Ishikawa (cell line): ENCODE measurements around the gene ARHGEF11.

Experiments used
- CEBPB ChIP-seq: IDR thresholded peaks from 2 replicates; pipeline ENCODE4 v1.6.1; 2012
- CREB1 ChIP-seq: IDR thresholded peaks from 2 replicates; pipeline ENCODE4 v1.6.1; 2012; ENCODE audit warnings: low read depth
- EGR1 ChIP-seq: IDR thresholded peaks from 2 replicates; pipeline ENCODE4 v1.6.1; 2012
- EP300 ChIP-seq: IDR thresholded peaks from 2 replicates; pipeline ENCODE4 v1.6.1; 2012; ENCODE audit warnings: borderline replicate concordance
- FOXM1 ChIP-seq: IDR thresholded peaks from 2 replicates; pipeline ENCODE4 v1.6.1; 2012; ENCODE audit warnings: low read depth, borderline replicate concordance
- MAX ChIP-seq: IDR thresholded peaks from 2 replicates; pipeline ENCODE4 v1.6.1; 2012
- NFIC ChIP-seq: IDR thresholded peaks from 2 replicates; pipeline ENCODE4 v1.6.1; 2012
- RAD21 ChIP-seq: IDR thresholded peaks from 2 replicates; pipeline ENCODE4 v1.6.1; 2012; ENCODE audit warnings: low read depth
- TAF1 ChIP-seq: IDR thresholded peaks from 2 replicates; pipeline ENCODE4 v1.6.1; 2012; ENCODE audit warnings: low read depth, mild to moderate bottlenecking
- TCF12 ChIP-seq: IDR thresholded peaks from 2 replicates; pipeline ENCODE4 v1.6.1; 2012; ENCODE audit warnings: low read depth
- TEAD4 ChIP-seq: IDR thresholded peaks from 2 replicates; pipeline ENCODE4 v1.6.1; 2012
- YY1 ChIP-seq: IDR thresholded peaks from 2 replicates; pipeline ENCODE4 v1.6.1; 2012; ENCODE audit warnings: low read depth
- ZBTB7A ChIP-seq: IDR thresholded peaks from 2 replicates; pipeline ENCODE4 v1.6.1; 2012; ENCODE audit warnings: low read depth
- TF ChIP-seq, protein P1 (sequence below): IDR thresholded peaks from 2 replicates; pipeline ENCODE4 v1.6.1; 2012
- TF ChIP-seq, protein P2 (sequence below): IDR thresholded peaks from 2 replicates; pipeline ENCODE4 v1.6.1; 2012; ENCODE audit warnings: low read depth, mild to moderate bottlenecking

Gene ARHGEF11

DNA sequence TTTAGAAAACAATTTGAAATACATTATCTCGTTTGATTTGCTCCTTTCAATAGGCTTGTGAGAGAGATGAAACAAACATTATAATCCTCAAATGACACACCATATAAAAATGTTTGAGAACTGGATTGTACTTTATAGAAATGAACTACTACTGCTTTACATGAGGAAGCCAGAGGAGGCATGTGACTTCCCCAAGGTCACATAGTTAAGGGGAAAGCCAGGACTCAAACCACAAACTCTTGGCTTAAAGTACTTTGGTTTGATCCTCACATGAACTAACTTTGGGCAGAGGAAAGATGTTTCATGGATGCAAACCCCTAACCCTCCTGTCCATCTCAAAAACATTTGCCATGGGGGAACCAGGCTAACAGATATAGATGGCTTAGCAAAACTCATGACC, 4.7 kb downstream of the ARHGEF11 start:
- no peak for TF ChIP-seq CREB1
- TF ChIP-seq TCF12, result no peak
- no peak for TF ChIP-seq CEBPB
- no peak for TF ChIP-seq EP300
- no peak for TF ChIP-seq RAD21
- TF ChIP-seq ZBTB7A, result no peak
- TF ChIP-seq, protein P1, sequence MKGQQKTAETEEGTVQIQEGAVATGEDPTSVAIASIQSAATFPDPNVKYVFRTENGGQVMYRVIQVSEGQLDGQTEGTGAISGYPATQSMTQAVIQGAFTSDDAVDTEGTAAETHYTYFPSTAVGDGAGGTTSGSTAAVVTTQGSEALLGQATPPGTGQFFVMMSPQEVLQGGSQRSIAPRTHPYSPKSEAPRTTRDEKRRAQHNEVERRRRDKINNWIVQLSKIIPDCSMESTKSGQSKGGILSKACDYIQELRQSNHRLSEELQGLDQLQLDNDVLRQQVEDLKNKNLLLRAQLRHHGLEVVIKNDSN, result no peak
- TF ChIP-seq, protein P2, sequence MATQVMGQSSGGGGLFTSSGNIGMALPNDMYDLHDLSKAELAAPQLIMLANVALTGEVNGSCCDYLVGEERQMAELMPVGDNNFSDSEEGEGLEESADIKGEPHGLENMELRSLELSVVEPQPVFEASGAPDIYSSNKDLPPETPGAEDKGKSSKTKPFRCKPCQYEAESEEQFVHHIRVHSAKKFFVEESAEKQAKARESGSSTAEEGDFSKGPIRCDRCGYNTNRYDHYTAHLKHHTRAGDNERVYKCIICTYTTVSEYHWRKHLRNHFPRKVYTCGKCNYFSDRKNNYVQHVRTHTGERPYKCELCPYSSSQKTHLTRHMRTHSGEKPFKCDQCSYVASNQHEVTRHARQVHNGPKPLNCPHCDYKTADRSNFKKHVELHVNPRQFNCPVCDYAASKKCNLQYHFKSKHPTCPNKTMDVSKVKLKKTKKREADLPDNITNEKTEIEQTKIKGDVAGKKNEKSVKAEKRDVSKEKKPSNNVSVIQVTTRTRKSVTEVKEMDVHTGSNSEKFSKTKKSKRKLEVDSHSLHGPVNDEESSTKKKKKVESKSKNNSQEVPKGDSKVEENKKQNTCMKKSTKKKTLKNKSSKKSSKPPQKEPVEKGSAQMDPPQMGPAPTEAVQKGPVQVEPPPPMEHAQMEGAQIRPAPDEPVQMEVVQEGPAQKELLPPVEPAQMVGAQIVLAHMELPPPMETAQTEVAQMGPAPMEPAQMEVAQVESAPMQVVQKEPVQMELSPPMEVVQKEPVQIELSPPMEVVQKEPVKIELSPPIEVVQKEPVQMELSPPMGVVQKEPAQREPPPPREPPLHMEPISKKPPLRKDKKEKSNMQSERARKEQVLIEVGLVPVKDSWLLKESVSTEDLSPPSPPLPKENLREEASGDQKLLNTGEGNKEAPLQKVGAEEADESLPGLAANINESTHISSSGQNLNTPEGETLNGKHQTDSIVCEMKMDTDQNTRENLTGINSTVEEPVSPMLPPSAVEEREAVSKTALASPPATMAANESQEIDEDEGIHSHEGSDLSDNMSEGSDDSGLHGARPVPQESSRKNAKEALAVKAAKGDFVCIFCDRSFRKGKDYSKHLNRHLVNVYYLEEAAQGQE, result no peak

GRCh38 chr1:157035121-157035520, 10.4 kb downstream of the ARHGEF11 start:
- TF ChIP-seq EP300 (no peak), FOXM1 (no peak), CEBPB (no peak), TCF12 (no peak), CREB1 (no peak), ZBTB7A (no peak), EGR1 (no peak), TAF1 (no peak), YY1 (no peak), NFIC (no peak), MAX (no peak), TEAD4 (no peak), RAD21 (no peak)
- TF ChIP-seq, protein P1, result no peak
- TF ChIP-seq, protein P2, result no peak

DNA sequence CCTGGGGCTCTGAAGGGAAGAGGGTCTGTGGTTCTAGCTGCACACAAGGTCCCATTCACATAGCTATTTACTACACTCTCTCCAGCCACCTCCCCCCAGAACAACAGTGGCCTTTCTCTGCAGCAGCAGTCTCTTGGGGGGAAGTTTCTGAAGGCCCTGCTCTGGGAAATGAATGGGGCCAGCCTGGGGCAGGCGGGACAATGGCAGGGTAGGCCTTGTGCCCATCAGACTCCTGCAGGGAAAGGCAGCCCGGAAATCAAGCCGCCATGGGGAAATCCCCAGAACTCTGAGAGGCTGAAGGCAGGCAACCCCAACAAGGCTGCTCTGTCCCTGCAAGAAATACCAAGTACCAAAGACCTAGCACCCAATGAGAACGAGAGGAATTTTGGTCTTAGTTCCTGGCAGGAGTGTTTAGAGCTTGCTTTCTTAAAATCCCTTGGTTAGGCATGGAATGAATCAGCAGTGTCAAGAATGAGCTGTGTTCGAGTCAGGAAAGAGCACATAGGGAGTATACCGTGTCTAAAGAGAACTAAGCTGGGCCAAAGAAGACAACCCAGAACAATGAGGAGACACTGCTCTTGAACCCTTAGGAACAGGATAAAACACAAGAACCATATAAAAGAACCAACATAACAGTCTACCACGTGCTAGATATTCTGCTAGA, 11.3 kb downstream of the ARHGEF11 start:
- TF ChIP-seq EGR1 (no peak), RAD21 (no peak), YY1 (no peak), FOXM1 (no peak), TAF1 (no peak), TEAD4 (no peak), MAX (no peak), ZBTB7A (no peak), TCF12 (no peak), CEBPB (no peak), CREB1 (no peak), EP300 (no peak), NFIC (no peak)
- TF ChIP-seq, protein P1, result no peak
- TF ChIP-seq, protein P2, result no peak

DNA sequence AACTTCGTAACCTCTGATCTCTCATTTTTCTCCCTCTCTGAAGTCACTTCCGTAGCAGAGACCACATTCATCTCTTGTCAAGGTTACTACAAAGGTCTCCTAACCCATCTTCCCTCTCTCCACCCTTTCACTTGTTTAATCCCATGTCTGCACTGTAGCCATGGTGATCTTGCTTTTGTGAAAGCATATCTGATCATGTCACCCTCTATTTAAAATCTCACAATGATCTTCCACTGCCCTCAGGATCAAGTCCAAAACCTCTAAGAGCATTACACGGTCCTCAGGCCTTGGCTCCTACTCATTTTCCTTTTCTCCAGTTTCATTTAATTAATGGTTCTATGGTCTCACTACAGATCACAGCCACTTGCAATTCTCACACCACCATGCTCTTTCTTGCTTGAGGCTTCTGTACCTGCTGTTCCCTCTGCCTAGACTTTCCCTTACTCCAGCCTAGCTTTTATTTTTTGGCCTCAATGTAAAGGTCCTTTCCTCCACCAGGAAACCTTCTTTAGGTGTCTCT, 12.1 kb downstream of the ARHGEF11 start:
- TF ChIP-seq TAF1 (no peak), CEBPB (no peak), RAD21 (no peak), TEAD4 (no peak), MAX (no peak), TCF12 (no peak), EGR1 (no peak), NFIC (no peak), CREB1 (no peak)
- TF ChIP-seq, protein P1, result no peak
